GM21423 (cell line): ENCODE measurements around the gene VAV2.
"Not testable (repeated sequence)": the region's sequence is repeated elsewhere in the genome, so short reads cannot be mapped to it uniquely, and the experiment has no call there.

Experiments used
- ATAC-seq: cut with Tn5 transposase; IDR thresholded peaks from one replicate; pipeline ENCODE4 v1.9.1; 2021; ENCODE audit warnings: mild to moderate bottlenecking, moderate library complexity; ENCODE audit not compliant: unreplicated experiment

The VAV2 gene

GRCh38 chr9:133901184-133901835 lies 90.8 kb downstream of the VAV2 start:
- ATAC-seq, result no peak

GRCh38 chr9:133897675-133898074 lies 94.4 kb downstream of the VAV2 start:
- ATAC-seq, result no peak

- ATAC-seq, result not testable (repeated sequence)
These were observed 96.1 kb downstream of the VAV2 start for GRCh38 chr9:133896007-133896406.

- ATAC-seq, result no peak
These were observed 96.8 kb downstream of the VAV2 start for GRCh38 chr9:133895335-133895734.

- no peak for ATAC-seq
These were observed 97.5 kb downstream of the VAV2 start for GRCh38 chr9:133894377-133895321.

GRCh38 chr9:133893191-133893994 lies 98.7 kb downstream of the VAV2 start:
- no peak for ATAC-seq

- ATAC-seq, result no peak
These were observed 99.8 kb downstream of the VAV2 start for GRCh38 chr9:133892193-133892920.

- ATAC-seq, result no peak
These were observed 100.4 kb downstream of the VAV2 start for GRCh38 chr9:133891741-133892140.

- ATAC-seq, result no peak
These were observed 101.5 kb downstream of the VAV2 start for GRCh38 chr9:133890583-133890982.

GRCh38 chr9:133889584-133890301 lies 102.4 kb downstream of the VAV2 start:
- ATAC-seq, result no peak

GRCh38 chr9:133888809-133889491 lies 103.2 kb downstream of the VAV2 start:
- ATAC-seq, result no peak

- ATAC-seq, result no peak
These were observed 103.9 kb downstream of the VAV2 start for GRCh38 chr9:133888048-133888808.

- no peak for ATAC-seq
These were observed 104.5 kb downstream of the VAV2 start for GRCh38 chr9:133887540-133888047.

GRCh38 chr9:133886563-133887501 lies 105.3 kb downstream of the VAV2 start:
- no peak for ATAC-seq

- ATAC-seq, result no peak
These were observed 107.0 kb downstream of the VAV2 start for GRCh38 chr9:133884907-133885744.
